Upper lobe of right lung (tissue), 1 donor: ENCODE results near the gene CPSF4L. TPM values are rescaled to one million over a fixed set of nuclear protein-coding genes. Genes with fewer than 3 reads are reported as not detected.

ENCODE experiments used
- ATAC-seq: fragments of 200-7000 bp; cut with Tn5 transposase; one replicate; pipeline ENCODE4 v1.9.1; 2020; ENCODE audit warnings: mild to moderate bottlenecking, moderate library complexity
- DNase-seq: peaks from one replicate; pipeline ENCODE4 v3.0.0-alpha.2; 2020
- H3K27ac ChIP-seq: fragments of 200-600 bp; one replicate; pipeline ENCODE4 v1.8.0; 2022
- H3K27me3 ChIP-seq: fragments of 200-600 bp; one replicate; pipeline ENCODE4 v1.8.0; 2022; ENCODE audit warnings: mild to moderate bottlenecking
- H3K36me3 ChIP-seq: fragments of 200-600 bp; one replicate; pipeline ENCODE4 v1.8.0; 2022
- H3K4me1 ChIP-seq: fragments of 200-600 bp; one replicate; pipeline ENCODE4 v1.8.0; 2022
- H3K4me3 ChIP-seq: fragments of 200-600 bp; one replicate; pipeline ENCODE4 v1.8.0; 2022; ENCODE audit warnings: mild to moderate bottlenecking
- H3K9me3 ChIP-seq: fragments of 200-600 bp; one replicate; pipeline ENCODE4 v1.8.0; 2022
- CTCF ChIP-seq: fragments of 200-600 bp; IDR thresholded peaks from one replicate; pipeline ENCODE4 v1.8.0; 2022; ENCODE audit warnings: antibody characterized with exemption
- intact Hi-C: fragments of 100-400 bp; cut with DNase I; formaldehyde crosslinking; loops from one replicate; pipeline ENCODE4 v1.11.0; 2022
- total RNA-seq: library from RNA; stranded (reverse); fragmentation: NEBNext Ultra II Directional; extraction: Animal tissue kit (Norgen Biotek cat#: 25700); gene quantifications from one replicate; pipeline ENCODE4 v1.2.1, GENCODE V29; 2021
- donor health status: DM: no; HTN: yes; CAD: no; lungs with severe emphysema.

CPSF4L gene
- total RNA-seq, 1 donor from 2014 or later: not detected

GRCh38 chr17:73300392-73300791 lies 38.7 kb upstream of the CPSF4L start:
- H3K36me3 ChIP-seq: no peaks in the 10 kb centered on the region
- no peaks in the 10 kb centered on the region for H3K27me3 ChIP-seq
- no peak overlapping the region for H3K27ac ChIP-seq
- peak; percentile 2 for ATAC-seq
- H3K9me3 ChIP-seq: no peaks in the 10 kb centered on the region
- DNase-seq: no peak
- H3K4me3 ChIP-seq: no peak overlapping the region
- intact Hi-C loops: no loop called here
- peaks cover 55% of the 10 kb centered on the region for H3K4me1 ChIP-seq
- no peak for TF ChIP-seq CTCF

DNA sequence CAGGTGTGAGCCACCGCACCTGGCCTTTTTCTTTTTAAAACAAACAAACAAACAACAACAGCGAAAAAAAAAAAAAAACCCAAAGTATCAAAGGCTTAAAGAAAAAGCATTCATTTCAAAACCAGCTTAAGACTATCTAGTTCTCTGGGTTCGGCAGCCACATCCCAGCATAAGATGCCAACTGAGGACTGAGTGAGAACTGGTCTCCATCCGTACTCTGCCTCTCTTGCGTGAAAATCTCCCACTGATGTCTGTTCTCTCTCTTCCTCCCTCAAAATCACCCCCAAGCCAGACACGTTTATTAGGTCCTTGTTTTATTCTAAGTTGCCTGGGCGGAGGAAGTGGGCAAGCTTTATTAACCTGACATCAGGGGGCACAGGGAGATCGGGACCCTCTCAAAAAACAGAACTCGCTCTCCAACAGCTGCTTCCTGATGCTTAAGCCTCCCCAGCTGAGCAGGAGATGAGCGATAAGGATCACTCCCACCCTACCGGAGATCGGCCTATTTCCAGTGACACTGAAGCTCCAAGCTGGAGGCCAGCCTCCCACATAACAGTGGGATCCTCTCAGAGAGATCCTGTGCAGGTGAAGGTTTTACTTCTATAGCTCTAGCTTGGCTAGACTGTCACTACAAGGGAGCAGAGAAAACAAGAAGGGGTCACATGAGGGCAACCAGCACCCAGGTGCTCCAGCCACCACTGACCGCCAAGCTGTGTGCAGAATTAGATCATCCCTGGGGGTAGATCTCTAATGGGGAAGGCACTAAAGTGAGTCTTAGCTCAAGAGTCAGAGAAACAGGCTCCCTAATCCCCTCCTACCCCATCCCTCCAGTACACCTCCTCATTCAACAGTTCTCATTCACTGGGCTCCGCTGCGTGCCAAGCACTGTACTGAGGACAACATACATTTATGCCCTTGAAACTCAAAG lies 36.5 kb upstream of the CPSF4L start:
- peaks cover 54% of the 10 kb centered on the region for H3K4me1 ChIP-seq
- DNase-seq (no peak), ATAC-seq (no peak)
- intact Hi-C loops: no loop called here
- TF ChIP-seq CTCF: no peak
- no peaks in the 10 kb centered on the region for H3K9me3 ChIP-seq
- H3K27me3 ChIP-seq: no peaks in the 10 kb centered on the region
- no peaks in the 10 kb centered on the region for H3K36me3 ChIP-seq
- H3K27ac ChIP-seq: peak overlapping the region; percentile 2
- no peak overlapping the region for H3K4me3 ChIP-seq

- no peaks in the 10 kb centered on the region for H3K9me3 ChIP-seq
- H3K4me3 ChIP-seq: no peak overlapping the region
- DNase-seq: peak; percentile 83
- peak overlapping the region; percentile 42 for H3K27ac ChIP-seq
- H3K27me3 ChIP-seq: no peaks in the 10 kb centered on the region
- TF ChIP-seq CTCF: no peak
- peaks cover 73% of the 10 kb centered on the region for H3K4me1 ChIP-seq
- ATAC-seq: peak; percentile 80
- no peaks in the 10 kb centered on the region for H3K36me3 ChIP-seq
- intact Hi-C loops: no loop called here
Measured at GRCh38 chr17:73293480-73293911, 31.8 kb upstream of the CPSF4L start.

DNA sequence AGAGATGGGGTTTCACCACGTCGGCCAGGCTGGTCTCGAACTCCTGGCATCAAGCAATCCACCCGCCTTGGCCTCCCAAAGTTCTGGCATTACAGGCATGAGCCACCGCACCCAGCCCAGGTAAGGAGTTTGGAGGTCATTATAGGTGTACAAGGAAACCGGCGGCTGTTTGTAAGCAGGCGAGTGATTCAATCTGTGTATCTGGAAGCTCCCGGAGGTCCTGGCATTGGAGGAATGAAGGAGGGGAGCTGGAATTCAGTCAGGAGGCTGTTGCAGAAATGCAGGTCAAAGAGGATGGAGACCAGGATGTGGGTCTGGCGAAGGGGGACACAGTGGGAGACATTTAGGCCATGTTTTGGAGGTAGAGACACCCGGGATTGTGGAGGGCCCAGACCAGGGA lies 31.4 kb upstream of the CPSF4L start:
- DNase-seq: peak; percentile 56
- peak overlapping the region; percentile 42 for H3K27ac ChIP-seq
- no peaks in the 10 kb centered on the region for H3K9me3 ChIP-seq
- no peaks in the 10 kb centered on the region for H3K27me3 ChIP-seq
- H3K4me3 ChIP-seq: no peak overlapping the region
- no peaks in the 10 kb centered on the region for H3K36me3 ChIP-seq
- ATAC-seq: no peak
- H3K4me1 ChIP-seq: peaks cover 72% of the 10 kb centered on the region
- TF ChIP-seq CTCF: no peak
- intact Hi-C loops: no loop called here

DNA sequence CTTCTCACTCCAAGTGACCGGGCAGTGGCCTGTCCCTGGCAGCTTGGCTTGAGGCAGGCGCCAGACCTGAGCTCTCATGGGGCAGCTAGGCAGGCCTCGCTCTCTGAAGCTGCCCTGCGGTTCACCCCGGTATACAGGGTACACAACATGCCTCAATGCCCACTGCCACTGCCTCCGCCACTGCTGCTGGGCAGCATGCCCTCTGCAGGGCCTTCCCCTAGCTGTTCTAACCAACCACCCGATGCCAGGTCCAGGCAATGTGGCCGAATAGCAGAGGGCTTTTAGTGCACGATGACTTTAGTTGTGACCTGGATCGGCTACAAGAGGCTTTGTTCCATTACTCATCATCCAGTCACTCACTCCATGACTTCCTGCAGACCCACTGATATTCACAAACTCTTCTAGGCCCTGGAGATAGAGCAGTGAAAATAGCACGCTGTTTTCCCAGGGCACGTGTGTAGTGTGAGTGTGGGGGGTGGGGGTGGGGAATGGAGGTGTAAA lies 30.4 kb upstream of the CPSF4L start:
- no peaks in the 10 kb centered on the region for H3K27me3 ChIP-seq
- H3K36me3 ChIP-seq: no peaks in the 10 kb centered on the region
- H3K4me3 ChIP-seq: no peak overlapping the region
- intact Hi-C loops: no loop called here
- DNase-seq (no peak), ATAC-seq (peak; percentile 2)
- no peak for TF ChIP-seq CTCF
- H3K27ac ChIP-seq: peak overlapping the region; percentile 79
- H3K9me3 ChIP-seq: no peaks in the 10 kb centered on the region
- H3K4me1 ChIP-seq: peaks cover 76% of the 10 kb centered on the region
